ENCODE results near the gene PKP4. TPM values are rescaled to one million over a fixed set of nuclear protein-coding genes. Genes with fewer than 3 reads are reported as not detected.

PKP4 gene
- total and polyA plus RNA-seq, 2 donors from 2014 or later: 120 to 243 TPM

DNA sequence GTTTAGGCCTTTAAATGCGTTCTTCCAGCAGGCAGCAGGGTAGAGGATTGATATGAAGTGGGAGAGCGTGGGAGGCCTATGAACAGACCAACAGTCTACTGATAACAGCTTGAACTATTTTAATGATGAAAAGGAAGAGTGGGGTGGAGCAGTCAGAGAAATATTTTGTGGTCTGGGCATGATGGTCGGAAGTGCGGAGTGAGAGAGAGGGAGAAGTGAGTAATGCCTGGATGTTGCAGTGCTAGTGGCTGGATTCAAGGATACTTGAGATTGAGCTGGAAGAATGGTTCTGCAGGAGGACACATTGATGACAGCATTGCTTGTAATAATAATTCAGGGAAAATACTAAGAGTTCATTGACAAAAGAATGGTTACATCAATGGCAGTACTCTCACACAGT lies 187.4 kb downstream of the PKP4 start:
- Histone ChIP-seq H3K9me3 (ENCODE audit: control insufficient read depth in 2 of 3, insufficient read depth in 1 of 3, low read length in 3 of 3) (no peaks in the 10 kb centered on the region), H3K9ac (ENCODE audit: low read length in 3 of 3) (no peak overlapping the region), H3K4me3 (ENCODE audit: low read length in 3 of 3) (no peak overlapping the region), H3K36me3 (ENCODE audit: control insufficient read depth in 2 of 3, insufficient read depth in 3 of 3, low read length in 3 of 3) (peaks cover 1 to 13% (median 3%) of the 10 kb centered on the region in 3 donors), H3K27ac (ENCODE audit: low read depth in 2 of 2, low read length in 2 of 2) (no peak overlapping the region), H3K27me3 (ENCODE audit: control insufficient read depth, insufficient read depth, low read length) (no peaks in the 10 kb centered on the region), H3K4me1 (ENCODE audit: control insufficient read depth in 2 of 3, insufficient read depth in 2 of 3, low read depth in 1 of 3, low read length in 3 of 3) (no peaks in the 10 kb centered on the region)
- no peak for DNase-seq
- intact Hi-C loops (cut with DNase I): no loop called here
- TF ChIP-seq, protein P1, sequence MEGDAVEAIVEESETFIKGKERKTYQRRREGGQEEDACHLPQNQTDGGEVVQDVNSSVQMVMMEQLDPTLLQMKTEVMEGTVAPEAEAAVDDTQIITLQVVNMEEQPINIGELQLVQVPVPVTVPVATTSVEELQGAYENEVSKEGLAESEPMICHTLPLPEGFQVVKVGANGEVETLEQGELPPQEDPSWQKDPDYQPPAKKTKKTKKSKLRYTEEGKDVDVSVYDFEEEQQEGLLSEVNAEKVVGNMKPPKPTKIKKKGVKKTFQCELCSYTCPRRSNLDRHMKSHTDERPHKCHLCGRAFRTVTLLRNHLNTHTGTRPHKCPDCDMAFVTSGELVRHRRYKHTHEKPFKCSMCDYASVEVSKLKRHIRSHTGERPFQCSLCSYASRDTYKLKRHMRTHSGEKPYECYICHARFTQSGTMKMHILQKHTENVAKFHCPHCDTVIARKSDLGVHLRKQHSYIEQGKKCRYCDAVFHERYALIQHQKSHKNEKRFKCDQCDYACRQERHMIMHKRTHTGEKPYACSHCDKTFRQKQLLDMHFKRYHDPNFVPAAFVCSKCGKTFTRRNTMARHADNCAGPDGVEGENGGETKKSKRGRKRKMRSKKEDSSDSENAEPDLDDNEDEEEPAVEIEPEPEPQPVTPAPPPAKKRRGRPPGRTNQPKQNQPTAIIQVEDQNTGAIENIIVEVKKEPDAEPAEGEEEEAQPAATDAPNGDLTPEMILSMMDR (IDR thresholded peaks at IDR 0.05; ENCODE audit: borderline replicate concordance, extremely low read depth, insufficient read depth): no peak
- FAIRE-seq: no peak

DNA sequence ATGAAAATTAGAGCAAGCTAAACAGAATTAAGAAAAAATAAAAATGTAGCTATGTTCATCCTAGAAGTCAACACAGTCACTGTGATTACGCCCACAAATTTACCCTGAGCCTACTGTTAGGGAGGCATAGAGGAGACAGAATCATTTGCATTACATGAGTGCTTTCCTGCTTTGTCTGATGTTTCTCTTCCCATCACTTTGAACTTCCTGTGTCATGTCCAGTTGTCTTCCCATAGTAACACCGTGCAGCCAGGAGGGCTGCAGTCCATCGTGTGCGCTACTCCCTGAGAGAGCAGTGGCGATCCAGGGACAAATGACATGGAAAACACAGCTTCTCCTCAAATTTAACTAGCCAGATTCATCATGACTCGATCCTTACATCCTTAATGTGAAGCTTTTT lies 188.5 kb downstream of the PKP4 start:
- no peaks in the 10 kb centered on the region for H3K27me3 ChIP-seq (ENCODE audit: control insufficient read depth, insufficient read depth, low read length)
- H3K36me3 ChIP-seq (ENCODE audit: control insufficient read depth in 2 of 3, insufficient read depth in 3 of 3, low read length in 3 of 3): peaks cover 3 to 12% (median 5%) of the 10 kb centered on the region in 3 donors
- no peak overlapping the region for H3K9ac ChIP-seq (ENCODE audit: low read length in 3 of 3)
- FAIRE-seq: no peak
- DNase-seq: no peak
- H3K9me3 ChIP-seq (ENCODE audit: control insufficient read depth in 2 of 3, insufficient read depth in 1 of 3, low read length in 3 of 3): no peaks in the 10 kb centered on the region
- intact Hi-C loops (cut with DNase I): no loop called here
- no peak overlapping the region for H3K4me3 ChIP-seq (ENCODE audit: low read length in 3 of 3)
- no peak overlapping the region for H3K27ac ChIP-seq (ENCODE audit: low read depth in 2 of 2, low read length in 2 of 2)
- H3K4me1 ChIP-seq (ENCODE audit: control insufficient read depth in 2 of 3, insufficient read depth in 2 of 3, low read depth in 1 of 3, low read length in 3 of 3): no peaks in the 10 kb centered on the region
- TF ChIP-seq, protein P1 (IDR thresholded peaks at IDR 0.05; ENCODE audit: borderline replicate concordance, extremely low read depth, insufficient read depth): no peak

DNA sequence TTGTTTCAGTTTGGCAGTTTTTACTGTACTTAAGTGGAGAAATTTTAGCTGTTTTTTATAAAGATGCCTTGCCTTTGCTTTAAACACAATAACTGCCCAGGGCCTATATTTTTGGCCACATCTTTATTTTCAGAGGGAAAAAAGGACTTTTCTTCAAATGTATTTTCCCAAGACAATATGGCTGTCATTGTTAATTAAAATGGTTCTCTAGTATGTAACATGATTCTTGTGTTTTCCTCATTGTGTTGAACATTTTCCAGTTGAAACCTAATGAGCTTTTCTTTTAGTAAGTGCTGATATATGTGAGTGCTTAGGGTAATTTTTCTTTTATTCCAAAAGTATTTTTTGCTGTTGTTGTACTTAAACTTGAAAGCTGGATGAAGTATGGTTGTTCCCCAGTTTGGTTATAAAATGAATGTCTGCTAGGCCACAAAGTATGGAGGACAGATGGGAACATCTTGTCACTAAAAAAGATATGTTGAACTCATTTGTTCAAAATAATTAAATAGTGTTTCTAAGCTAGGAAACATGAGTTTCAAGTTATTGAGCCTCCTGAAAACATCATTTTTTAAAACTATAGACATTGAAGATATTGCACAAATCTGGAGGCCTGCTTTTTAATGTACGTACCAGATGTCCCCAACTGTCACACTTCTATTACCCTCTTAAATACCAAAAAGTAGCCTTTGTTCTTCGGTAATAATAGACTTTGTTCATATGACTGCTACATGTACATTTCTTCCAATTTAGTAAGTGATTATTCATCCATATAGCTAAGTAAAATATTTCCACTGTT lies 190.9 kb downstream of the PKP4 start:
- TF ChIP-seq, protein P1 (IDR thresholded peaks at IDR 0.05; ENCODE audit: borderline replicate concordance, extremely low read depth, insufficient read depth): no peak
- peaks cover under 1 to 13% (median 10%) of the 10 kb centered on the region in 3 donors for H3K36me3 ChIP-seq (ENCODE audit: control insufficient read depth in 2 of 3, insufficient read depth in 3 of 3, low read length in 3 of 3)
- H3K4me1 ChIP-seq (ENCODE audit: control insufficient read depth in 2 of 3, insufficient read depth in 2 of 3, low read depth in 1 of 3, low read length in 3 of 3): no peaks in the 10 kb centered on the region
- no peak overlapping the region for H3K27ac ChIP-seq (ENCODE audit: low read depth in 2 of 2, low read length in 2 of 2)
- intact Hi-C loops (cut with DNase I): no loop called here
- H3K9me3 ChIP-seq (ENCODE audit: control insufficient read depth in 2 of 3, insufficient read depth in 1 of 3, low read length in 3 of 3): no peaks in the 10 kb centered on the region
- no peak overlapping the region for H3K4me3 ChIP-seq (ENCODE audit: low read length in 3 of 3)
- H3K9ac ChIP-seq (ENCODE audit: low read length in 3 of 3): no peak overlapping the region
- H3K27me3 ChIP-seq (ENCODE audit: control insufficient read depth, insufficient read depth, low read length): no peaks in the 10 kb centered on the region
- FAIRE-seq (no peak), DNase-seq (no peak)
